ENCODE data around the gene HPN.

DNA sequence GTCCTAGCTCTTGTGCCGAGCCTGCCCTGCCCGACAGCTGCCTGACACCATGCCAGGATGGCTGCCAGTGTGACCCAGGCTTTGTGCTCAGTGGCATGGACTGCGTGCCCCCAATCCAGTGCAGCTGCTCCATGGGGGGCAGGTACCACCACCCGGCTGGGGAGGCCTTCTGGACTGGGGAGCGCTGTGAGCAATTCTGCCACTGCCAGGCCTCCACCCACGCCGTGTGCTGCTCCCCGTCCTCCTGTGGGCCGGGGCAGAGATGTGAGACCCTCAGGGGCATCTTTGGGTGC is 64.7 kb downstream of the HPN start:
- TF ChIP-seq SMC3 (IDR thresholded peaks at IDR 0.05; ENCODE audit: borderline replicate concordance, low read length) (no peak), ZNF274 (IDR thresholded peaks at IDR 0.05; ENCODE audit: insufficient read depth, insufficient read length) (no peak), SMARCA5 (IDR thresholded peaks at IDR 0.05) (no peak), CHD1 (IDR thresholded peaks at IDR 0.05; ENCODE audit: low read depth, low read length) (no peak), CEBPB (IDR thresholded peaks at IDR 0.05; ENCODE audit: borderline replicate concordance in 1 of 2, low read depth in 2 of 2, low read length in 2 of 2) (no peak)
